ENCODE data around the gene CUL3. TPM values are rescaled to one million over a fixed set of nuclear protein-coding genes. Genes with fewer than 3 reads are reported as not detected.
A peak's percentile ranks its signal among the peaks of the same experiment; 100 is the strongest.
"Not testable (repeated sequence)": the region's sequence is repeated elsewhere in the genome, so short reads cannot be mapped to it uniquely, and the experiment has no call there.

The CUL3 gene
- total and polyA plus RNA-seq, 5 donors, result 61.2 to 72.4 (median 65.3) TPM

DNA sequence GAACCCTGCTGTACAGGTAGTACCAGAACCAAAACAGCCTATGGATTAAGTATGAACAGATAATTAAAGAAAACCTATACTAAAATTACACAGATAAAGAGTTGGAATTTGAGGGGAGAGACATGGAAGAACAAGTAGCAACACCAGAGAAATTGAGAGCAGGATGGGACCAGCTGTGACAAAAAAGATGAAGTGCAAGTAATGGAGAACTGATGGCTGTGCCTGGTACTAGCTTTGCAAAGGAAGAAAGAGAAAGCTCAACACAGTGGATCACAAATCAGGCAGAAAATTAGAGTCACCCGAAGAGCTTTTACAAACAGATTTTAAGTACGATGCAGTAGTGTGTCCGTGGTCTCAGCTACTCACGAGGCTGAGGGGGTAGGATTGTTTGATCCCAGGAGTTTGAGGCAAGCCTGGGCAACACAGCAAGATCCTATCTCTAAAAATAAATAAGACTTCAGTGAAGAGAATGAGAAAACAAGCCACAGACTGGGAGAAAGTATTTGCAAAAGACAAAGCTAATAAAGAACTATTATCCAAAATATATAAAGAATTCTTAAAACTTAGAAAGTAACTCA is 46.5 kb downstream of the CUL3 start:
- WGBS, result 95% methylated on average over 4 of the region's 4 CpGs
- intact Hi-C loops (cut with DNase I), result no loop called here
- no peak overlapping the region for H3K27ac ChIP-seq (ENCODE audit: low read length)
- H3K9me3 ChIP-seq (ENCODE audit: control insufficient read depth, low read length), result no peaks in the 10 kb centered on the region
- no peaks in the 10 kb centered on the region for H3K4me1 ChIP-seq (ENCODE audit: control insufficient read depth, insufficient read depth, low read length)
- DNase-seq (no peak), ATAC-seq (no peak)
- H3K4me3 ChIP-seq (ENCODE audit: low read length), result no peak overlapping the region
- no peaks in the 10 kb centered on the region for H3K27me3 ChIP-seq (ENCODE audit: control insufficient read depth, insufficient read depth)

DNA sequence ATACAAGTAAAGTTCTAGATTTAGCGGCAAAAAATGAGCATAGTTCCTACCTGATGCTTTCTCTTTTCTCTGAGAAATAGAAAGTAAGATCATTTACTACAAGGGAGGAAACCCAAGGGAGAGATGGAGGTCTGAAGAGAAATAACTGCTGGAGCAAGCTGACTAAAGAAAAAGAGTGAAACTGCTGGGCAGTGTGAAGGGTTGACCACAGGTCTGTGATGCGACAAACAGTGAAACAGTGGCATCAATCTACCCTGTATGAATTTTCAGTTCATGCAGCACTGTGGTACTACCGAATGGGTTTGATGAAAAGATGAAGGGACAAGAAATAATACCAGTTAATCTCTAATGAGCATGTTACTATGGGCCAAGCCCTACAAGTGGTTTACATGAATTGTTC is 52.2 kb downstream of the CUL3 start:
- H3K9me3 ChIP-seq (ENCODE audit: control insufficient read depth, low read length), result no peaks in the 10 kb centered on the region
- intact Hi-C loops (cut with DNase I), result no loop called here
- ATAC-seq, result no peak

DNA sequence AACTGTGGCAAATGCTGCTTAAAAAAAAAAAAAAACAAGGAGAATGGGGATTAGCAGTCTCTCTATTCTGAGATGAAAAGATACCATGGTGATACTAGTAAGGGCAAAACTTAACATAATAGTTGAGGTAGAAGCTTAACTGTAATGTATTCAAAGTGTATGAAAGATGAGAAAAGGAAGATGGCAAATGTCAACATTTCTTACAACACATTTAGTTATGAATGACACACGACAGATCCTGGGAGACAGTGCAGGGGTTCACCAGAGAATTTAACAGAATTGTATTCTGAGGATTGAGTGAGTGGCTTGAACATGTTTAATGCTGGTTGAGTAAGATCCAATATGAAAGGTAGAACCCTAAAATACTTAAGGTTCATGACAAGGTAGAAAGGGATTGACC is 52.7 kb downstream of the CUL3 start:
- Histone ChIP-seq H3K27ac (ENCODE audit: low read length) (no peak overlapping the region), H3K27me3 (ENCODE audit: control insufficient read depth, insufficient read depth) (no peaks in the 10 kb centered on the region), H3K4me3 (ENCODE audit: low read length) (no peak overlapping the region), H3K9me3 (ENCODE audit: control insufficient read depth, low read length) (no peaks in the 10 kb centered on the region), H3K4me1 (ENCODE audit: control insufficient read depth, insufficient read depth, low read length) (peaks cover 3% of the 10 kb centered on the region)
- DNase-seq (no peak), ATAC-seq (no peak)
- intact Hi-C loops (cut with DNase I), result no loop called here
- 88% methylated on average over 1 of the region's 1 CpG for WGBS

More for the DNA sequence above, 52.2 kb downstream of the CUL3 start:
- H3K4me1 ChIP-seq (ENCODE audit: control insufficient read depth, insufficient read depth, low read length), result peaks cover 3% of the 10 kb centered on the region
- DNase-seq, result no peak
- H3K27me3 ChIP-seq (ENCODE audit: control insufficient read depth, insufficient read depth), result no peaks in the 10 kb centered on the region
- H3K27ac ChIP-seq (ENCODE audit: low read length), result no peak overlapping the region
- WGBS, result 97% methylated on average over 3 of the region's 3 CpGs
- no peak overlapping the region for H3K4me3 ChIP-seq (ENCODE audit: low read length)

DNA sequence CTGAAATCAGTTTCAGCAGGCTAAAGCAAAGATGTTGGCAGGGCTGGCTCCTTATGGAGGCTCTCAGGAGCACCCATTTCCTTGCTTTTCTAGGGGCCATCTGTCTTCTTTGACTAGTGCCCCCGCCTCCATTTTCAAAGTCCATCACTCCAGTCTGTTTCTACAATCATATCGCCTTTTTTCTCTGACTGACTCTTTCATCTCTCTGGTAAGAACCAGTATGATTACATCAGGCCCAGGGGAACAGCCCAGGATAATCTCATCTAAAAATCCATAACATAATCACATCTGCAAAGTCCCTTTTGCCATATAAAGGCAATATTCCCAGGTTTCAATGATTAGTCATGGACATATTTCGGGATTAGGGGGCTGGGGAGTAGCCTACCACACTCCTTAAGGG is 57.0 kb downstream of the CUL3 start:
- ATAC-seq, result no peak
- WGBS, result 94% methylated on average over 3 of the region's 3 CpGs
- DNase-seq, result no peak
- H3K27ac ChIP-seq (ENCODE audit: low read length), result no peak overlapping the region
- intact Hi-C loops (cut with DNase I), result no loop called here
- H3K4me1 ChIP-seq (ENCODE audit: control insufficient read depth, insufficient read depth, low read length), result peaks cover 3% of the 10 kb centered on the region
- H3K27me3 ChIP-seq (ENCODE audit: control insufficient read depth, insufficient read depth), result no peaks in the 10 kb centered on the region
- no peaks in the 10 kb centered on the region for H3K9me3 ChIP-seq (ENCODE audit: control insufficient read depth, low read length)
- no peak overlapping the region for H3K4me3 ChIP-seq (ENCODE audit: low read length)

DNA sequence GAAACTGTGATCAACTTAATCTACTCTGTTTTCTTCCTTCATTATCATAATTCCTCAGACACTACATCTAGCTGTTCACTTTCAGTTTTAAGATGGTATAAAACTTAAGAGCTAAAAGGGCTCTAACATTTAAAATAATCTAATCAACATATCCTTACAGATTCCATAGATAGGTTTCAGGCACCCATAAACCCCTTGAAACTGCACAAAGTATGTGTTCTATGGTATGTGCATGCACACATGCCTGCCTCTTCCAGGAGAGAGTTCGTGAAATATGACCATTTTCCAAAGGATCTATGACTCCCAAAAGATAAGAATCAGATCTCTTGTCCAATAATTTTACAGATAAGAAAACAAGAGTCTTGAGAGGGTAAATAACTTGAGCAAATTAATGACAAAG is 59.4 kb downstream of the CUL3 start:
- WGBS, result 77% methylated on average over 1 of the region's 1 CpG
- peaks cover 3% of the 10 kb centered on the region for H3K4me1 ChIP-seq (ENCODE audit: control insufficient read depth, insufficient read depth, low read length)
- intact Hi-C loops (cut with DNase I), result no loop called here
- DNase-seq (no peak), ATAC-seq (no peak)
- H3K9me3 ChIP-seq (ENCODE audit: control insufficient read depth, low read length), result no peaks in the 10 kb centered on the region
- no peaks in the 10 kb centered on the region for H3K27me3 ChIP-seq (ENCODE audit: control insufficient read depth, insufficient read depth)
- H3K27ac ChIP-seq (ENCODE audit: low read length), result no peak overlapping the region
- H3K4me3 ChIP-seq (ENCODE audit: low read length), result no peak overlapping the region

DNA sequence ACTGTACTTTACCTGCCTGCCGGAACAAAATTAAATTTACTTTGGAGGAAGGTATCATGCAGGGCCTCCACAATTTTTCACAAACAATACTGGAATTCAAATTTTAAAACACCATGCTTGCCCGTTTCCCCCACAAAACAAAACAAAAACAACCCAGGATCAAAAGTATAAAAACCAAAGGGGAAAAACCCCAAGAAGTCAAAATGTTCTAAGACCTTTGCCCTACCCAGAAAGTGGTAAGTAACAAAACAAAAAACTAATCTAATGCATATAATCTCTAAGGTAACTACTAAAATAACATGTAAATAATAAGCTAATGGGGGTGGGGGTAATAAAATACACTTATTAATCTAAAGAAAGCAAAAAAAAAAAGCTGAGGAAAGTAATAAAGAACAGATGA is 60.5 kb downstream of the CUL3 start:
- 91% methylated on average over 2 of the region's 2 CpGs for WGBS
- DNase-seq, result no peak
- H3K4me3 ChIP-seq (ENCODE audit: low read length), result no peak overlapping the region
- ATAC-seq, result no peak
- H3K9me3 ChIP-seq (ENCODE audit: control insufficient read depth, low read length), result no peaks in the 10 kb centered on the region
- no peak overlapping the region for H3K27ac ChIP-seq (ENCODE audit: low read length)
- intact Hi-C loops (cut with DNase I), result no loop called here
- no peaks in the 10 kb centered on the region for H3K27me3 ChIP-seq (ENCODE audit: control insufficient read depth, insufficient read depth)
- peaks cover 7% of the 10 kb centered on the region for H3K4me1 ChIP-seq (ENCODE audit: control insufficient read depth, insufficient read depth, low read length)

DNA sequence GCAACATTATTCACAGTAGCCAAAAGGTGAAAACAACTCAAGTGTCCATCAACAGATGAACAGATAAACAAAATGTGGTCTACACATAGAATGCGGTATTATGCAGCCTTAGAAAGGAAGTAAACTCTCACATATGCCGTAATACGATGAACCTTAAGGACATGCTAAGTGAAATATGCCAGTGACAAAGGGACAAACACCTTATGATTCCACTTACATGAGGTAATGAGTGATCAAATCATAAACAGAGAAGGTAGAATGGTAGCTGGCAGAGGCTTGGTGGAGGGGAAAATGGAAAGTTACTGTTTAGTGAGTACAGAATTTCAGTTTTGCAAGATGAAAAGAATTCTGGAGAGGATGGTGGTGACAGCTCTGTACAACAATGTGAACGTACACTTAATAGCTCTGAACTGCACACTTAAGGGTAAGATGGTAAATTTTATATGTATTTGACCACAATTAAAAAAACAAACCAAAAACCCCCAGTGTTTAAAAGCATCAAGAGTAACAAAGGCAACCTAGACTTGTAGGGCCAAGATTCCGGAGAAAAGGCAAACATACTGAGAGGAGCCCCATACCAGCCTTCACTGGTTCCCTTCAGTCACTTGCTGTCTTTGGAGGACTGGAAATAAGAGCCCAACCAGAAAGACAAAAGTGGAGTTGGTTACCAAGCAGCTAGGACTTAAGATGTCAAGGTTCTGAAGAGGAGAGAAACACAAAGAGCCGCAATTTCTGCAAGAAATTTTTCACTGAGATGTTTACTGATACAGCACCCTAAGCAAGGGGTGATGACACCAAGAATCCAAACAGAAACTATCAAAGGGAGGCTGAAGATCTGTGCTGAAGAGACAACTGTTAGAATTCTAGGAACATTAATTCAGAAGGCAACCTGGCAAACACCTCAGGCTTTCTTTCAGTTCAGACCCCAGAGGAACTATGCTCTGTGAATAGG is 61.3 kb downstream of the CUL3 start:
- H3K4me1 ChIP-seq (ENCODE audit: control insufficient read depth, insufficient read depth, low read length), result peaks cover 7% of the 10 kb centered on the region
- no peaks in the 10 kb centered on the region for H3K27me3 ChIP-seq (ENCODE audit: control insufficient read depth, insufficient read depth)
- 77% methylated on average over 6 of the region's 6 CpGs for WGBS
- intact Hi-C loops (cut with DNase I), result no loop called here
- H3K27ac ChIP-seq (ENCODE audit: low read length), result no peak overlapping the region
- no peak overlapping the region for H3K4me3 ChIP-seq (ENCODE audit: low read length)
- H3K9me3 ChIP-seq (ENCODE audit: control insufficient read depth, low read length), result no peaks in the 10 kb centered on the region
- ATAC-seq (peak in 1 of 2 donors; percentile 13), DNase-seq (no peak)

DNA sequence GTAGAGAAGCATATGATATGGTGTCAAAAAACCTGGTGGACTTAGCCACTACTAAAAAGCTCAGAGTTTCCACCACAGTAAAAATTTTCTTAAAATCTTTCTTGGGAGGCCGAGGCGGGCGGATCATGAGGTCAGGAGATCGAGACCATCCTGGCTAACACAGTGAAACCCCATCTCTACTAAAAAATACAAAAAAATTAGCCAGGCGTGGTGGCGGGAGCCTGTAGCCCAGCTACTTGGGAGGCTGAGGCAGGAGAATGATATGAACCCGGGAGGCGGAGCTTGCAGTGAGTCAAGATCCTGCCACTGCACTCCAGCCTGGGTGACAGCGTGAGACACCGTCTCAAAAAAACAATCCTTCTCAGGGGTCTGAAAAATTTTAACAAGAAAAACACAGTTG is 62.7 kb downstream of the CUL3 start:
- DNase-seq; H3K27ac ChIP-seq (ENCODE audit: low read length); H3K4me1 ChIP-seq (ENCODE audit: control insufficient read depth, insufficient read depth, low read length); H3K4me3 ChIP-seq (ENCODE audit: low read length); intact Hi-C loops (cut with DNase I); ATAC-seq; H3K27me3 ChIP-seq (ENCODE audit: control insufficient read depth, insufficient read depth); H3K9me3 ChIP-seq (ENCODE audit: control insufficient read depth, low read length): not testable (repeated sequence)
- WGBS, result 98% methylated on average over 10 of the region's 10 CpGs

DNA sequence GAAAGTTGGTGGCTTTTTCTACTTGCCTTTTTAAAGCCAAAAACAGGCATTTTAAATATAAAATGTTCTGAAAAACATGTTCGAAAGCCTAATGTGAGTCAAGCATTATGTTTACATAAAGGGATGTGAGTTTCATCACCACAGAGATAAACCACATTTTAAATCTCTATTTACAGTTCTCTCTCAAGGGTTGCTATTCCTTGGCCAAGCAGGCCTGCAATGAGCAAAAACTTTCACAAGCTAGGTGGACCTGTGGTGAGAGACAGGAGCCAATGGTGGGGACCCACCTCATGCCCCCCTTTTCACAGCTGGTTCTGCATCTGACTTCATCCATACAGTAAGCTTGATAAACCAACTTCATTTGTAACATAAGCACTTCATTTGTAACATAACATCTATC is 65.1 kb downstream of the CUL3 start:
- intact Hi-C loops (cut with DNase I), result no loop called here
- Histone ChIP-seq H3K4me3 (ENCODE audit: low read length) (no peak overlapping the region), H3K4me1 (ENCODE audit: control insufficient read depth, insufficient read depth, low read length) (peaks cover 4% of the 10 kb centered on the region), H3K27me3 (ENCODE audit: control insufficient read depth, insufficient read depth) (no peaks in the 10 kb centered on the region), H3K27ac (ENCODE audit: low read length) (no peak overlapping the region), H3K9me3 (ENCODE audit: control insufficient read depth, low read length) (no peaks in the 10 kb centered on the region)
- DNase-seq (no peak), ATAC-seq (no peak)
- WGBS, result 52% methylated on average over 1 of the region's 1 CpG

DNA sequence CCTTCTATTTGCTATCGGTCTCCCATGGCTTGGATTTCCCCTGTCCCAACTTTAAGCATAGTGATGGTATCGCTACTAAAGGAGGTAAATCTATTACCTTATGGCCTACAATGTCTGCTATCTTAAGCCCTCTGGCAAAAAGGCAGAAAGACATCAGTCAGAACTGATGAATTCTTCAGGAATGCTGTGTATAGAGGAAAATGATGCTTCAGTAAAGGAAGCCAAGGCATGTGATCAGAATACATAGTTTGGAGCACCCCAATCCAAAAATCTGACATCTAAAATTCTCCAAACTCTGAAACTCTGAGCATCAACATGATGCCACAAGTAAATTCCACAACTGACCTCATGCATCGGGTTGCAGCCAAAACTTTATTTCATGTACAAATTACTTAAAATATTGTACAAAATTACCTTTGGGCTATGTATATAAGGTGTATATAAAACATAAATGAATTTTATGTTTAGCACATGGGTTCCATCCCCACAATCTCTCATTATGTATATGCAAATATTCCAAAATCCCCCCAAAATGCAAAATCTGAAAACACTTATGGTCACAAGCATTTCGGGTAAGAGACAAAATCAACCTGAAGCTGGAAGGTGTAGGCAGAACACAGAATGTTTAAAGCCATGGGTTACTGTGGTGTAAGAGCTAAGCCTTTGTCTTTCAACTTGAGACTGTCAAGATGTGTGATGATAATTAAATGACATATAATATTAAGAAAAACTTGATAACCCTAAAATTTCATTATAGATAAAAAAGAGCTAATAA is 66.2 kb downstream of the CUL3 start:
- no peaks in the 10 kb centered on the region for H3K9me3 ChIP-seq (ENCODE audit: control insufficient read depth, low read length)
- intact Hi-C loops (cut with DNase I), result no loop called here
- DNase-seq, result no peak
- H3K27me3 ChIP-seq (ENCODE audit: control insufficient read depth, insufficient read depth), result no peaks in the 10 kb centered on the region
- ATAC-seq, result no peak
- H3K4me3 ChIP-seq (ENCODE audit: low read length), result no peak overlapping the region
- WGBS, result 90% methylated on average over 4 of the region's 4 CpGs
- no peak overlapping the region for H3K27ac ChIP-seq (ENCODE audit: low read length)
- peaks cover 4% of the 10 kb centered on the region for H3K4me1 ChIP-seq (ENCODE audit: control insufficient read depth, insufficient read depth, low read length)

DNA sequence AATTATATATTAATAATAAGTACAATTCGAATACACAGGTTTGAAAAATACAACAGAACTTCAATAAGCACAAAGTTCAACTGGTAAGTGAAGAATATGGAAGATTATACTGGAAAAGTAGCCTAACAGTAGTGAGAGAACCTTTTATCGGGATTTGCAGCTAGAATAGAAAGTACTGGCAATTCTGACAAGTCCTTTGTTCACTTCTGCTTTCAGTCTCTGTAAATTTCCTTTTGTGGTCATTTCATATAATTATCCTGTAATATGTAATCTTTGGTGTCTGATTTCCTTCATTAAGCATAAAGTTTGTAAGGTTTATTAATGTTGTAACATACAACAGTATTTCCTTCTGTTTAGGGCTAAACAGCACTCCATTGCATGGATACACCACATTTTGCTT is 67.2 kb downstream of the CUL3 start:
- 85% methylated on average over 2 of the region's 2 CpGs for WGBS

More for the DNA sequence above, 67.2 kb downstream of the CUL3 start:
- DNase-seq (no peak), ATAC-seq (no peak)
- Histone ChIP-seq H3K27ac (ENCODE audit: low read length) (no peak overlapping the region), H3K4me3 (ENCODE audit: low read length) (no peak overlapping the region), H3K9me3 (ENCODE audit: control insufficient read depth, low read length) (no peaks in the 10 kb centered on the region), H3K27me3 (ENCODE audit: control insufficient read depth, insufficient read depth) (no peaks in the 10 kb centered on the region), H3K4me1 (ENCODE audit: control insufficient read depth, insufficient read depth, low read length) (peaks cover 4% of the 10 kb centered on the region)
- intact Hi-C loops (cut with DNase I), result no loop called here
